ENCODE results near the gene KPNA1. TPM values are rescaled to one million over a fixed set of nuclear protein-coding genes. Genes with fewer than 3 reads are reported as not detected.
A peak's percentile ranks its signal among the peaks of the same experiment; 100 is the strongest.

The KPNA1 gene
- total RNA-seq, result 10 to 100 TPM; 90.5 to 93.4 TPM
- polyA plus RNA-seq (2013, experiment 1 of 2), result 69.5 TPM
- 63.0 TPM for polyA plus RNA-seq (2013, experiment 2 of 2)
- long read RNA-seq, experiment 1, full-length matches to known transcripts, result 8 of 31 reads
- long read RNA-seq, experiment 1, partial matches to known transcripts, result 10 of 31 reads
- long read RNA-seq, experiment 1, other reads (novel, unspliced or antisense), result 13 of 31 reads
- long read RNA-seq, experiment 2, full-length matches to known transcripts, result 106 of 141 reads
- long read RNA-seq, experiment 2, partial matches to known transcripts, result 8 of 141 reads
- long read RNA-seq, experiment 2, other reads (novel, unspliced or antisense), result 27 of 141 reads
- long read RNA-seq, experiment 3, full-length matches to known transcripts, result 416 of 510 reads
- long read RNA-seq, experiment 3, partial matches to known transcripts, result 12 of 510 reads
- long read RNA-seq, experiment 3, other reads (novel, unspliced or antisense), result 82 of 510 reads
- long read RNA-seq, experiment 4, full-length matches to known transcripts, result 23 of 33 reads
- long read RNA-seq, experiment 4, partial matches to known transcripts, result 3 of 33 reads
- long read RNA-seq, experiment 4, other reads (novel, unspliced or antisense), result 7 of 33 reads

- H3K36me3 ChIP-seq (ENCODE audit: control insufficient read depth, insufficient read depth, low read length), result no peaks in the 10 kb centered on the region
- peaks cover 2% of the 10 kb centered on the region for H3K36me3 Mint-ChIP-seq (ENCODE audit: low read depth)
- H3K27ac Mint-ChIP-seq, result peak within 1 kb of the TSS; percentile 92
- WGBS, 2 experiments (ENCODE audit: insufficient coverage in 1 of 2, insufficient read length in 1 of 2), result 0% methylated on average over 28 to 109 of the region's 109 CpGs
- H3K27me3 Mint-ChIP-seq (ENCODE audit: insufficient read depth), result peaks cover 1% of the 10 kb centered on the region
- H3K27me3 ChIP-seq (ENCODE audit: control insufficient read depth, insufficient read depth, low read length, poor library complexity, severe bottlenecking), result no peaks in the 10 kb centered on the region
- no peaks in the 10 kb centered on the region for H3K9me3 Mint-ChIP-seq
- peak within 1 kb of the TSS; percentile 87 for H3K9ac ChIP-seq (ENCODE audit: extremely low read depth, low read length, poor library complexity, severe bottlenecking)
- peak; percentile 95 for DNase-seq
- H3K27ac ChIP-seq (ENCODE audit: low read depth, low read length), result peak within 1 kb of the TSS; percentile 94
- H3K9me3 ChIP-seq (ENCODE audit: control insufficient read depth, low read length), result no peaks in the 10 kb centered on the region
- H3K4me3 ChIP-seq (ENCODE audit: low read length), result peak within 1 kb of the TSS; percentile 91
- no peak for TF ChIP-seq CTCF (conservative IDR thresholded peaks at IDR 0.05)
- peak within 1 kb of the TSS; percentile 83 for H3K4me3 Mint-ChIP-seq
- peaks cover 40% of the 10 kb centered on the region for H3K4me1 Mint-ChIP-seq
- H3K4me1 ChIP-seq (ENCODE audit: control insufficient read depth, insufficient read depth, low read length), result no peaks in the 10 kb centered on the region
Observed at GRCh38 chr3:122514123-122515019, at the start of gene KPNA1. Gene KPNA1, minus strand, starts transcription at chr3:122514939. Its CDS starts 18,374 bp downstream, at chr3:122496565.

DNA sequence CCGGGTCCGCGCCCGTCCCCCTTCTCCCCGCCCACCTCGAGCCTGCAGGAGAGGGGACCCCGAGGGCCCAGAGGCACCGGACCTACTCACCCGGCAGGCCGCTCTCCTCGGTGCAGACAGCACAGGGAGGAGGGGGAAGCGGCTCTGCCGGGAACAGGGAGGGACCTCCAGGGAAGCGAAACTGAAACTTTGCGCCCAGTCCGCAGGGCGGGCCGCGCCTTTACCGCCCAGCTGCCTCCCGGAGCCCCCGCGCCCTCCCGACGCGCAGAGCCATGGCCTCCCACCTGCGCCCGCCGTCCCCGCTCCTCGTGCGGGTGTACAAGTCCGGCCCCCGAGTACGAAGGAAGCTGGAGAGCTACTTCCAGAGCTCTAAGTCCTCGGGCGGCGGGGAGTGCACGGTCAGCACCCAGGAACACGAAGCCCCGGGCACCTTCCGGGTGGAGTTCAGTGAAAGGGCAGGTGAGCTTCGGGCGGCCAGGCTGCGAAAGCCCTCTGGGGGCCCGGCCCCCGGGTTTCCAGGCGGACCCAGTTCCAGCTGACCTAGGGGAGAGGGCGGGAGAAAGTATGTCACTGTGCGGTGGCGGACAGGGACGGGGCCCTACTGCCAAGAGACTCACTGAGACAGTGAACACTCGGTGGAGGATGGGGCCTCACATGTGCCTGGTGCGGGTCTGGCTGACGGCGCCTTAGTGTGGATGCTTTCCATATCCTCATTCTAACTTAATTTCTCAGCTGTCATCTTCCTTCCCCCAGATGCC, 49.6 kb upstream of the KPNA1 start, which contains the start of the genes DTX3L and PARP9:
Gene DTX3L (plus strand): TSS at position 184 of the 758 bp plus-strand sequence. CDS start 89 bp downstream, at position 273.
Gene PARP9 (minus strand): TSS at position 146 of the 758 bp plus-strand sequence. CDS start 4,680 bp downstream, outside the sequence.
- Mint-ChIP-seq H3K27ac (peak within 1 kb of the TSS; percentile 22), H3K9me3 (no peaks in the 10 kb centered on the region), H3K4me3 (peak within 1 kb of the TSS; percentile 66), H3K4me1 (peaks cover 21% of the 10 kb centered on the region), H3K27me3 (ENCODE audit: insufficient read depth) (no peaks in the 10 kb centered on the region), H3K36me3 (ENCODE audit: low read depth) (no peaks in the 10 kb centered on the region)
- 4 to 9% methylated on average over 7 to 56 of the region's 56 CpGs for WGBS, 2 experiments (ENCODE audit: insufficient coverage in 1 of 2, insufficient read length in 1 of 2)
- H3K27me3 ChIP-seq (ENCODE audit: control insufficient read depth, insufficient read depth, low read length, poor library complexity, severe bottlenecking), result peaks cover 7% of the 10 kb centered on the region
- H3K4me3 ChIP-seq (ENCODE audit: low read length), result peak within 1 kb of the TSS; percentile 77
- H3K4me1 ChIP-seq (ENCODE audit: control insufficient read depth, insufficient read depth, low read length), result no peaks in the 10 kb centered on the region
- peak; percentile 87 for DNase-seq
- no peak within 1 kb of the TSS for H3K27ac ChIP-seq (ENCODE audit: low read depth, low read length)
- no peak for TF ChIP-seq CTCF (conservative IDR thresholded peaks at IDR 0.05)
- peak within 1 kb of the TSS; percentile 47 for H3K9ac ChIP-seq (ENCODE audit: extremely low read depth, low read length, poor library complexity, severe bottlenecking)
- no peaks in the 10 kb centered on the region for H3K9me3 ChIP-seq (ENCODE audit: control insufficient read depth, low read length)
- no peaks in the 10 kb centered on the region for H3K36me3 ChIP-seq (ENCODE audit: control insufficient read depth, insufficient read depth, low read length)
